Tibial nerve (tissue), 3 donors: ENCODE data around the gene EFNA5.

Experiments used
- POLR2A ChIP-seq, 2 donors: fragments of 450-650 bp; IDR thresholded peaks; one replicate each; pipeline ENCODE4 v1.6.1; 2017; ENCODE audit warnings: antibody characterized with exemption in 2 of 2, mild to moderate bottlenecking in 2 of 2, moderate library complexity in 2 of 2
- TF ChIP-seq, protein P1 (sequence below), 5 experiments: fragments of 200-600 bp in 3 of 5; fragments of 450-650 bp in 2 of 5; sonication (generic) in 3 of 5; IDR thresholded peaks; one replicate each; pipeline ENCODE4 v1.5.1; 2016 to 2019; ENCODE audit warnings: antibody characterized with exemption in 5 of 5, mild to moderate bottlenecking in 3 of 5, moderate library complexity in 2 of 5

DNA sequence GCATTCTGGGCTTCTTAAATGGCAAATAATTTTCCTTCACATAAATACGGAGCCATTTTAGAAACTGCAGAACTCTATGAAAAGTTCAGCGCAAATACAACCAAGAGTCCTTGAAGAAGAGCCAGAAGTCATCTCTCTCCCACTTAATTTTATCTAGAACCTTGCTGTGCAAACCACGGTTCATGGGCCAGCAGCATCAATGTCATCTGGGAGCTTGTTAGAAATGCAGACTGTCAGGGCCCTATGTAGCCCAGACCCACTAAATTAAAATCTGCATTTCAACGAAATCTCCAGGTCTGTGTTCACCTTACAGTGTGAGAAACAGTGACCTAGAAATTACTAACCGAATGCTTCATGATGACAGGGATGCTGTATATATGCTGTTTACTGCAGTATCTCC, 12.2 kb downstream of the EFNA5 start:
- TF ChIP-seq, protein P1, sequence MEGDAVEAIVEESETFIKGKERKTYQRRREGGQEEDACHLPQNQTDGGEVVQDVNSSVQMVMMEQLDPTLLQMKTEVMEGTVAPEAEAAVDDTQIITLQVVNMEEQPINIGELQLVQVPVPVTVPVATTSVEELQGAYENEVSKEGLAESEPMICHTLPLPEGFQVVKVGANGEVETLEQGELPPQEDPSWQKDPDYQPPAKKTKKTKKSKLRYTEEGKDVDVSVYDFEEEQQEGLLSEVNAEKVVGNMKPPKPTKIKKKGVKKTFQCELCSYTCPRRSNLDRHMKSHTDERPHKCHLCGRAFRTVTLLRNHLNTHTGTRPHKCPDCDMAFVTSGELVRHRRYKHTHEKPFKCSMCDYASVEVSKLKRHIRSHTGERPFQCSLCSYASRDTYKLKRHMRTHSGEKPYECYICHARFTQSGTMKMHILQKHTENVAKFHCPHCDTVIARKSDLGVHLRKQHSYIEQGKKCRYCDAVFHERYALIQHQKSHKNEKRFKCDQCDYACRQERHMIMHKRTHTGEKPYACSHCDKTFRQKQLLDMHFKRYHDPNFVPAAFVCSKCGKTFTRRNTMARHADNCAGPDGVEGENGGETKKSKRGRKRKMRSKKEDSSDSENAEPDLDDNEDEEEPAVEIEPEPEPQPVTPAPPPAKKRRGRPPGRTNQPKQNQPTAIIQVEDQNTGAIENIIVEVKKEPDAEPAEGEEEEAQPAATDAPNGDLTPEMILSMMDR (IDR thresholded peaks at IDR 0.05), result no peak
- TF ChIP-seq POLR2A (IDR thresholded peaks at IDR 0.05), result no peak
